ENCODE results near the gene IL17RC. TPM values are rescaled to one million over a fixed set of nuclear protein-coding genes. Genes with fewer than 3 reads are reported as not detected.

IL17RC gene
- total RNA-seq, 2 experiments from 2014 or later = 0.22 TPM; not detected in 1

DNA sequence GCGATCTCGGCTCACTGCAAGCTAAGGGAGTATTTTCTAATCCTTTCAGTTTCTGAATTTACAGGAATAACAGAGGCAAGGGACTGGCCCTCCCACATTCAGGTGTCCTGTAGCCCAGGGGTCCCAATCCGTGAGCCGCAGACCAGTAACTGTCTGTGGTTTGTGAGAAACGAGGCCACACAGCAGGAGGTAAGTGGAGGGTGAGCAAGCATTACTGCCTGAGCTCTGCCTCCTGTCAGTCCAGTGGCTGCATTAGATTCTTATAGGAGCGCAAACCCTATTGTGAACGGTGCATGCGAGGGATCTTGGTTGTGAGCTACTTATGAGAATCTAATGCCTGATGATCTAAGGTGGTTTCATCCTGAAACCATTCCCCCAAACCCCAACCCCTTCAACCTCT lies 5.0 kb upstream of the IL17RC start:
- no peak overlapping the region for H3K27ac Mint-ChIP-seq
- H3K4me1 Mint-ChIP-seq = peaks cover 15% of the 10 kb centered on the region
- ATAC-seq (ENCODE audit: low read depth) (no peak), DNase-seq (no peak)
- H3K4me3 Mint-ChIP-seq = no peak overlapping the region
- H3K9me3 Mint-ChIP-seq = no peaks in the 10 kb centered on the region
- POLR2A ChIA-PET = interaction anchor here (0.8 to 2.2 kb wide), 5 partner anchors 13 to 31 kb away, joined by 3 to 5 read pairs (median 3); partner anchors contain the start of gene JAGN1
- H3K36me3 Mint-ChIP-seq = peaks cover 2% of the 10 kb centered on the region
- H3K27me3 Mint-ChIP-seq = peaks cover 13% of the 10 kb centered on the region

- POLR2A ChIA-PET = interaction anchor here (0.8 to 1.1 kb wide), 4 partner anchors 12 to 30 kb away, joined by 3 read pairs; no protein-coding TSS in a partner anchor
- H3K4me3 Mint-ChIP-seq = no peak overlapping the region
- H3K27me3 Mint-ChIP-seq = peaks cover 13% of the 10 kb centered on the region
- peaks cover 15% of the 10 kb centered on the region for H3K4me1 Mint-ChIP-seq
- H3K36me3 Mint-ChIP-seq = peaks cover 2% of the 10 kb centered on the region
- DNase-seq = no peak
- ATAC-seq (ENCODE audit: low read depth) = no peak
- no peak overlapping the region for H3K27ac Mint-ChIP-seq
- no peaks in the 10 kb centered on the region for H3K9me3 Mint-ChIP-seq
Measured at GRCh38 chr3:9912294-9912935, 4.5 kb upstream of the IL17RC start.

- DNase-seq = no peak
- no peak for ATAC-seq (ENCODE audit: low read depth)
- H3K27me3 Mint-ChIP-seq = peaks cover 13% of the 10 kb centered on the region
- POLR2A ChIA-PET = interaction anchor here (0.8 to 3.0 kb wide), 3 partner anchors 11 to 23 kb away, joined by 3 to 16 read pairs (median 5); partner anchors contain the start of genes CRELD1 and JAGN1
- H3K4me1 Mint-ChIP-seq = peaks cover 15% of the 10 kb centered on the region
- no peaks in the 10 kb centered on the region for H3K9me3 Mint-ChIP-seq
- H3K36me3 Mint-ChIP-seq = peaks cover 2% of the 10 kb centered on the region
- H3K4me3 Mint-ChIP-seq = no peak overlapping the region
- no peak overlapping the region for H3K27ac Mint-ChIP-seq
Measured at GRCh38 chr3:9913601-9914000, 3.3 kb upstream of the IL17RC start.

DNA sequence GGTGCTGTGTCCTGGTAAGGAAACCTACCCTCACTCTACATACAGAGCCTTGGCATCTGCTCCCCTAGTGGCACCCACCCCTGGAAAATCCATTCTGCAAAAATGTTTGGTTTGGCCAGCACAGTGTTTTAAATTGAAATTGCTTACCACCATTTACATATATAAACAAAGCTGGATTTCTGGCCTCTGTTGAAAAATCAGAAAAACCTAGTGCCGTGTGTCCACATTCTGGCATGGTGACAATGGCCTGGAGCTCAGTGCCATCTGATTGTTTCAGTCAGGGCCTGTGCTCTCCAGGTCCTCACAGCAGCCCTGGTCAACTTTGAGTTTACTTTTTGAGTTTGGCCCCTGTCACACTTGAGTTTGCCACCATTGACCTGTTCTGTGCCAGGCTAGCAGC lies 2.9 kb upstream of the IL17RC start:
- POLR2A ChIA-PET = interaction anchor here (1.6 to 3.0 kb wide), 2 partner anchors 19 to 23 kb away, joined by 5 to 16 read pairs; partner anchors contain the start of genes CRELD1 and JAGN1
- peaks cover 16% of the 10 kb centered on the region for H3K4me1 Mint-ChIP-seq
- DNase-seq = no peak
- H3K27me3 Mint-ChIP-seq = peaks cover 13% of the 10 kb centered on the region
- H3K9me3 Mint-ChIP-seq = no peaks in the 10 kb centered on the region
- H3K27ac Mint-ChIP-seq = no peak overlapping the region
- no peak for ATAC-seq (ENCODE audit: low read depth)
- H3K36me3 Mint-ChIP-seq = peaks cover 2% of the 10 kb centered on the region
- no peak overlapping the region for H3K4me3 Mint-ChIP-seq

GRCh38 chr3:9914559-9915253 lies 2.2 kb upstream of the IL17RC start:
- H3K9me3 Mint-ChIP-seq = no peaks in the 10 kb centered on the region
- peak overlapping the region; percentile 48 for H3K4me3 Mint-ChIP-seq
- H3K4me1 Mint-ChIP-seq = peaks cover 14% of the 10 kb centered on the region
- no peak overlapping the region for H3K27ac Mint-ChIP-seq
- peaks cover 13% of the 10 kb centered on the region for H3K27me3 Mint-ChIP-seq
- peaks cover 2% of the 10 kb centered on the region for H3K36me3 Mint-ChIP-seq
- ATAC-seq (ENCODE audit: low read depth) (no peak), DNase-seq (no peak)
- POLR2A ChIA-PET = interaction anchor here (1.6 to 3.0 kb wide), 2 partner anchors 18 to 24 kb away, joined by 5 to 16 read pairs; partner anchors contain the start of genes CRELD1 and JAGN1

DNA sequence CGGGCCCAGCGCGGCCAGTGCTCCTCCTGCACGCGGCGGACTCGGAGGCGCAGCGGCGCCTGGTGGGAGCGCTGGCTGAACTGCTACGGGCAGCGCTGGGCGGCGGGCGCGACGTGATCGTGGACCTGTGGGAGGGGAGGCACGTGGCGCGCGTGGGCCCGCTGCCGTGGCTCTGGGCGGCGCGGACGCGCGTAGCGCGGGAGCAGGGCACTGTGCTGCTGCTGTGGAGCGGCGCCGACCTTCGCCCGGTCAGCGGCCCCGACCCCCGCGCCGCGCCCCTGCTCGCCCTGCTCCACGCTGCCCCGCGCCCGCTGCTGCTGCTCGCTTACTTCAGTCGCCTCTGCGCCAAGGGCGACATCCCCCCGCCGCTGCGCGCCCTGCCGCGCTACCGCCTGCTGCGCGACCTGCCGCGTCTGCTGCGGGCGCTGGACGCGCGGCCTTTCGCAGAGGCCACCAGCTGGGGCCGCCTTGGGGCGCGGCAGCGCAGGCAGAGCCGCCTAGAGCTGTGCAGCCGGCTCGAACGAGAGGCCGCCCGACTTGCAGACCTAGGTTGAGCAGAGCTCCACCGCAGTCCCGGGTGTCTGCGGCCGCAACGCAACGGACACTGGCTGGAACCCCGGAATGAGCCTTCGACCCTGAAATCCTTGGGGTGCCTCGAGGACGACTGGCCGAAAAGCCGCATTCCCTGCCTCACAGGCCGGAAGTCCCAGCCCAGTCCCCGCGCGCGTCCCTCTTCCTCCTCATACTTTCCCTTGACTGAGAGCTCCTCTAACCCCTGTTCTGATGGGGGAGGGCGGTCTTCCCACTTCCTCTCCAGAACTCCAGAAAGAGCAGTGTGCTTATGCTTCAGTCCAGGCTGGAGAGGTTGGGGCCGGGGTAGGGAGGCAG lies 1.4 kb upstream of the IL17RC start:
- Mint-ChIP-seq H3K4me3 (peak overlapping the region; percentile 74), H3K9me3 (no peaks in the 10 kb centered on the region), H3K36me3 (peaks cover 2% of the 10 kb centered on the region), H3K4me1 (peaks cover 13% of the 10 kb centered on the region), H3K27me3 (peaks cover 13% of the 10 kb centered on the region), H3K27ac (peak overlapping the region; percentile 56)
- DNase-seq = peak; percentile 60
- POLR2A ChIA-PET = interaction anchor here (1.0 to 3.0 kb wide), 2 partner anchors 13 to 17 kb away, joined by 4 to 16 read pairs; partner anchors contain the start of genes CRELD1 and IL17RE
- peak; percentile 60 for ATAC-seq (ENCODE audit: low read depth)

DNA sequence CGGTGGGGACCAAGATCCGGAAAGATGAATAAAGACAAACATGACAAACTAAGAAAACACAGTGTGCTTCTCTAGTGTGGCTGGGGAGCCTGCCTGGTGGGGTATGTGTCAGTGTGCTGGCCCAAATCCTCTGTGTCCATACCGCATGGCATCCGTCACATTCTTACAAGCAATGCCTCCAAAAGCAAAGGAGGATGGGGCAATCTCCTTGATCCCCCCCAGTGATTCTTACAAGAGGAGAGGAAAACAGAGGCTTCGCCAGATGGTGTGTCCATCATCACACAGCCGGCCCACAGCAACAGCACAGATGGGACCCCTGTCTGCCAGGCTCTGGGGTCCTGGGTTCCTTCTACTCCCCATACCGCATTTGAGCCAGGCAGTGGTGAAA lies 558 bp upstream of the IL17RC start:
- Mint-ChIP-seq H3K4me1 (peaks cover 13% of the 10 kb centered on the region), H3K27ac (no peak overlapping the region), H3K27me3 (peaks cover 11% of the 10 kb centered on the region), H3K36me3 (peaks cover 2% of the 10 kb centered on the region), H3K4me3 (peak overlapping the region; percentile 39), H3K9me3 (no peaks in the 10 kb centered on the region)
- DNase-seq (no peak), ATAC-seq (ENCODE audit: low read depth) (no peak)
- POLR2A ChIA-PET = interaction anchor here (1.0 to 3.0 kb wide), 3 partner anchors 14 to 21 kb away, joined by 3 to 16 read pairs (median 4); partner anchors contain the start of genes CRELD1 and IL17RE

GRCh38 chr3:9917820-9918219 lies 922 bp downstream of the IL17RC start:
- Mint-ChIP-seq H3K36me3 (no peaks in the 10 kb centered on the region), H3K9me3 (no peaks in the 10 kb centered on the region), H3K27ac (no peak overlapping the region), H3K4me1 (peaks cover 6% of the 10 kb centered on the region), H3K4me3 (no peak overlapping the region), H3K27me3 (peaks cover 4% of the 10 kb centered on the region)
- DNase-seq = no peak
- POLR2A ChIA-PET = interaction anchor here (1.1 kb wide), 1 partner anchor 16 kb away, joined by 3 read pairs; no protein-coding TSS in a partner anchor
- no peak for ATAC-seq (ENCODE audit: low read depth)

DNA sequence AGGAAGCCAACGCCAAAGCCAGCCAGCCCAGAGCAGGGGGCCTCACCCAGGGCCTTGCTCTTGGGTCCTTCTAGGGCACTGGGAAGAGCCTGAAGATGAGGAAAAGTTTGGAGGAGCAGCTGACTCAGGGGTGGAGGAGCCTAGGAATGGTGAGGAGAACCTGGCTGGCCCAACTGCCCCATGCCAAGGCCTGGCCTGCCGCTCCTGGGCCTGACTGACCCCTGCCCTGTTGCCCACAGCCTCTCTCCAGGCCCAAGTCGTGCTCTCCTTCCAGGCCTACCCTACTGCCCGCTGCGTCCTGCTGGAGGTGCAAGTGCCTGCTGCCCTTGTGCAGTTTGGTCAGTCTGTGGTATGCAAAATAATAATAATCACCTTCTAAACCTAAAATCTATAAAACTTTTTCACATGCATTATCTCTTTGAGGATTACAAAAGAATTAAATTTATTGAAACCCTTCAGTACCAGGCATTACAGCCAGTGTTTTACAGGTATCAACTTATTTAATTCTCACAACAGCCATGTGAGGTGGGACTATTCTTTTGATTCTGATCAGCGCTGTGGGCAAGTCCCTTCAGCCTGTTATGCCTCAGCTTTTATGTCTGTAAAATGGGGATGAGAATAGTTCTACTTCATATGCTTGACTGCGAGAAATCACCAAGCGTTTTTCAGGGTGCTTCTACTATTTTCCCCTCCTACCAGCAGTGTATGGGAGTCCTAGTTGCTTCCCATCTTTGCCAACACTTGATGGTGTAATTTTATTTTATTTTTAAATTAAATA lies 1.6 kb downstream of the IL17RC start:
- POLR2A ChIA-PET = no interaction called here
- Mint-ChIP-seq H3K27me3 (peaks cover 4% of the 10 kb centered on the region), H3K36me3 (no peaks in the 10 kb centered on the region), H3K27ac (no peak overlapping the region), H3K4me3 (no peak overlapping the region), H3K9me3 (no peaks in the 10 kb centered on the region), H3K4me1 (peaks cover 5% of the 10 kb centered on the region)
- ATAC-seq (ENCODE audit: low read depth) = no peak
- no peak for DNase-seq

- Mint-ChIP-seq H3K9me3 (no peaks in the 10 kb centered on the region), H3K27me3 (peaks cover 2% of the 10 kb centered on the region), H3K4me1 (peaks cover 8% of the 10 kb centered on the region)
Measured at GRCh38 chr3:9928158-9928557, 11.3 kb downstream of the IL17RC start.

GRCh38 chr3:9930804-9931418 lies 14.0 kb downstream of the IL17RC start:
- no peak for ATAC-seq (ENCODE audit: low read depth)
- peaks cover 23% of the 10 kb centered on the region for H3K4me1 Mint-ChIP-seq
- no peak overlapping the region for H3K4me3 Mint-ChIP-seq
- POLR2A ChIA-PET = interaction anchor here (1.4 kb wide), 1 partner anchor 12 kb away, joined by 3 read pairs; no protein-coding TSS in a partner anchor
- peaks cover 4% of the 10 kb centered on the region for H3K36me3 Mint-ChIP-seq
- H3K27ac Mint-ChIP-seq = peak overlapping the region; percentile 12
- no peak for DNase-seq
- no peaks in the 10 kb centered on the region for H3K27me3 Mint-ChIP-seq
- no peaks in the 10 kb centered on the region for H3K9me3 Mint-ChIP-seq

More at GRCh38 chr3:9928158-9928557, 11.3 kb downstream of the IL17RC start:
- POLR2A ChIA-PET = no interaction called here
- DNase-seq = no peak
- ATAC-seq (ENCODE audit: low read depth) = no peak
- no peak overlapping the region for H3K27ac Mint-ChIP-seq
- H3K36me3 Mint-ChIP-seq = no peaks in the 10 kb centered on the region
- H3K4me3 Mint-ChIP-seq = no peak overlapping the region

GRCh38 chr3:9932535-9932842 lies 15.6 kb downstream of the IL17RC start:
- Mint-ChIP-seq H3K27ac (peak overlapping the region; percentile 88), H3K9me3 (no peaks in the 10 kb centered on the region), H3K4me3 (peak overlapping the region; percentile 92), H3K4me1 (peaks cover 23% of the 10 kb centered on the region), H3K27me3 (no peaks in the 10 kb centered on the region), H3K36me3 (peaks cover 7% of the 10 kb centered on the region)
- POLR2A ChIA-PET = interaction anchor here (0.7 to 2.7 kb wide), 14 partner anchors 14 to 388 kb away, joined by 3 to 31 read pairs (median 4); partner anchors contain the start of genes BRPF1, FANCD2, JAGN1 and SEC13
- no peak for DNase-seq
- ATAC-seq (ENCODE audit: low read depth) = no peak
